Measurements from ENCODE around the gene ACOT11.

ACOT11 gene

DNA sequence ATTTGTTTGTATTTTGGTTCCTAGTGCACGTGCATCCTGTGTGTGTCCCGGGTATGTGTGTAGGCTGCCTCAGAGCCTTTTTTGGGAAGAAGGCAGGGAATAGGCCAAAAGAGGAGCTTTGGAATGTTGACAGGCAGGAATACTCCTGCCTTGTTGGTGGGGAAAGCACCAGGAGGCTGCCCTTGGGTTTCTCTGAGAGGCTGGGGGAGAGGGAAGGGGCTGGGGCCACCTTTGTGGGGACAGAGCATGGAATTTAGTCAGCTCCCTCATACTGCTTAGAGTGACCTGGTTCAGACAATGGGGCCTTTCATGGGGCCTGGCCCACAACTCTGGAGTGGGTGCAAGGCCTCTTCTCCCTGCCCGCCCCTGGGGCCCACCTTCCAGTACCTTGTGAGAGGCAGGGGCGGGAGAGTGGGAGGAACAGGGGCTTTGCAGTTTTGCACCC is 31.3 kb downstream of the ACOT11 start:
- TF ChIP-seq TAF1 (IDR thresholded peaks at IDR 0.05; ENCODE audit: borderline replicate concordance, insufficient read depth, low read length) (no peak), POLR2AphosphoS5 (IDR thresholded peaks at IDR 0.05; ENCODE audit: low read depth, low read length) (no peak), SIN3A (IDR thresholded peaks at IDR 0.05; ENCODE audit: borderline replicate concordance, insufficient read depth, low read length) (no peak), REST (IDR thresholded peaks at IDR 0.05; ENCODE audit: insufficient read depth in 1 of 2, low read depth in 2 of 2, low read length in 2 of 2) (no peak), FOXP2 (optimal IDR thresholded peaks at IDR 0.05; ENCODE audit: borderline replicate concordance, extremely low read depth, extremely low read length, insufficient read depth) (no peak)

DNA sequence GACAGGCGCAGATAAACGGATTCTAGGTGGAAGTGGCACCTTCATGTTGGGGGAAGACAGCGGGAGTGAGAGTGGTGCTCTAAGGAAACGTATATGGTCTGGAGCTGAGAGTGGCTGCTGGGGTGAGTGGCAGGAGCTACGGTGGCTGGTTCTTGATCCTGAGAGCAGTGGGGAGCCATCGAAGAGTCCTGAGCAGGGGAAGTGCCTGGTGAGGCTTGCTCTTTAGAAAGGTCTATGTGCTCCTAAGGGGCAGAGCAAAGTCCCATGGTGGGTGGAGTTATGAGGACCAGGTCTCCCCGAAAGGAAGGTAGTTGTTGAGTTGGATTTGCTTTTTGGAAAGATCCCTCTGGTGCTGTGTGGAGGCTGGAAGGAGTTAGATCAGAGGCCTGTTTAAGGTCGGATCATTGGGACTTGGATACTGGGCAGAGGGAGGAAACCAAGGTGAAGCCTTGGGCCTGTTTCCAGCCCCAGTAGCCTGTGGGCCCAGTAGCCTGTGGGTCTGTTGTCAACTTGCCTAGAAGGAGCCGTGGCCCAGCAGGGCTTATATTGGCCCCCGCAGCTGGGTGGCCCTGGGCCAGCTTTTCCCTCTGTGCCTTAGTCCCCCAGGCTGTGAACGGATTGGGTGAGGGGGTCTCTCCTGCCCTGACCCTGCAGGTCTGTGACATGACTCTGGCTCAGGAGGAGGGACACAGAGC is 33.0 kb downstream of the ACOT11 start:
- TF ChIP-seq POLR2AphosphoS5 (IDR thresholded peaks at IDR 0.05; ENCODE audit: low read depth, low read length), result no peak
- no peak for TF ChIP-seq SIN3A (IDR thresholded peaks at IDR 0.05; ENCODE audit: borderline replicate concordance, insufficient read depth, low read length)

- TF ChIP-seq TAF1 (IDR thresholded peaks at IDR 0.05; ENCODE audit: borderline replicate concordance, insufficient read depth, low read length) (no peak), POLR2AphosphoS5 (IDR thresholded peaks at IDR 0.05; ENCODE audit: low read depth, low read length) (no peak), FOXP2 (optimal IDR thresholded peaks at IDR 0.05; ENCODE audit: borderline replicate concordance, extremely low read depth, extremely low read length, insufficient read depth) (no peak), SIN3A (IDR thresholded peaks at IDR 0.05; ENCODE audit: borderline replicate concordance, insufficient read depth, low read length) (no peak)
These were observed 33.6 kb downstream of the ACOT11 start for GRCh38 chr1:54581621-54582035.

DNA sequence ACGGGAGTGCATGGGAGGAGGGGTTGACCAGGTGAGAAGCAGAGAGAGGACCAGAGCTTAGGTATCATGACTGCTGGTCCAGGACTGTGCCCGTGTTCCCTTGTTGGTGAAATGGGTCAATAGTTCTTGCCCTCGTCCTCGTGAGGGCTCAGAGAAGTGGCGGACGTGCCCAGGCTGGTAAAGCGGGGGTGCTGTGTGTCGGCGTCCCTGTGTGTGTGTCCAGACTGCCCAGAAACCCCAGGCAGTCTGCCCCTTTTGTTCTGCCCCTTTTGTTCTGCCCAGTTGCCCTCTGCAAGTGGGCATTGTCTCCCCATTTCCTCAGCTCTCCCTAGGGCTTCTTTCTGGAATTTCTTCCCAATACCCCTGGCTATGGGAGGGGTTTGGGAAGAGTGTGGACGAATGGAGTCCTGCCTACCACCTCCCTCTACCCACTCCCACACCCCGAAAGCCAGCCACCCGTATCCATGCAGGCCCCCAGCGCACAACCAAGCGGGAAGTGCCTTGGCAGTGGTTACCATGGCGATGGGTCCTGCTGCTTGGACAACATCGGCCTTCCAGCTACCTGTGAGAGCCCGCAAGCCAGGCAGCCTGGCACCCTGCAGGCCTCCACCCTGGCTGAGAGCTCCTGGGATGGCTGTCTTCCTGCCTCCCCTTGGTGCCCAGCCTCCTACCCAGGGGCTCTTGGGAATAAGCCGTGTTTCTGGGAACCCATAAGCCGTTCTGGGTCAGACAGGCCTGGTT is 34.7 kb downstream of the ACOT11 start:
- TF ChIP-seq SIN3A (IDR thresholded peaks at IDR 0.05; ENCODE audit: borderline replicate concordance, insufficient read depth, low read length) (no peak), REST (IDR thresholded peaks at IDR 0.05; ENCODE audit: insufficient read depth in 1 of 2, low read depth in 2 of 2, low read length in 2 of 2) (no peak), TAF1 (IDR thresholded peaks at IDR 0.05; ENCODE audit: borderline replicate concordance, insufficient read depth, low read length) (no peak), FOXP2 (optimal IDR thresholded peaks at IDR 0.05; ENCODE audit: borderline replicate concordance, extremely low read depth, extremely low read length, insufficient read depth) (no peak)

GRCh38 chr1:54583307-54583686 is 35.3 kb downstream of the ACOT11 start:
- no peak for TF ChIP-seq SIN3A (IDR thresholded peaks at IDR 0.05; ENCODE audit: borderline replicate concordance, insufficient read depth, low read length)

GRCh38 chr1:54583871-54584270 is 35.8 kb downstream of the ACOT11 start:
- TF ChIP-seq TAF1 (IDR thresholded peaks at IDR 0.05; ENCODE audit: borderline replicate concordance, insufficient read depth, low read length) (no peak), SIN3A (IDR thresholded peaks at IDR 0.05; ENCODE audit: borderline replicate concordance, insufficient read depth, low read length) (no peak), REST (IDR thresholded peaks at IDR 0.05; ENCODE audit: insufficient read depth in 1 of 2, low read depth in 2 of 2, low read length in 2 of 2) (no peak), FOXP2 (optimal IDR thresholded peaks at IDR 0.05; ENCODE audit: borderline replicate concordance, extremely low read depth, extremely low read length, insufficient read depth) (no peak), POLR2AphosphoS5 (IDR thresholded peaks at IDR 0.05; ENCODE audit: low read depth, low read length) (no peak)

Measured in PFSK-1 (cell line).